Tongue (tissue), 2 donors: ENCODE results near the gene GAB4. TPM values are rescaled to one million over a fixed set of nuclear protein-coding genes. Genes with fewer than 3 reads are reported as not detected.
"Not testable (repeated sequence)": the region's sequence is repeated elsewhere in the genome, so short reads cannot be mapped to it uniquely, and the experiment has no call there.

Experiments used
- DNase-seq: peaks from one replicate; pipeline ENCODE4 v3.0.0-alpha.2; 2015
- total RNA-seq: library from RNA; depleted of rRNA; stranded (reverse); fragments of >200 nt; gene quantifications from one replicate; pipeline ENCODE4 v1.2.3, GENCODE V29; 2014

Gene GAB4
- not detected for total RNA-seq

GRCh38 chr22:17007852-17008731, at the start of gene GAB4:
Gene GAB4, minus strand, starts transcription at chr22:17008222. Its CDS starts 108 bp downstream, at chr22:17008114.
- DNase-seq: no peak

GRCh38 chr22:17056807-17057206, 48.8 kb upstream of the GAB4 start:
- DNase-seq: no peak

GRCh38 chr22:17056058-17056457, 48.0 kb upstream of the GAB4 start:
- no peak for DNase-seq

- DNase-seq: no peak
These were observed 39.6 kb upstream of the GAB4 start for GRCh38 chr22:17047656-17048055.

- DNase-seq: no peak
These were observed 38.7 kb upstream of the GAB4 start for GRCh38 chr22:17046566-17047348.

- DNase-seq: no peak
These were observed 35.5 kb upstream of the GAB4 start for GRCh38 chr22:17043521-17043920.

GRCh38 chr22:17036842-17037711, 29.1 kb upstream of the GAB4 start:
- DNase-seq: not testable (repeated sequence)

- DNase-seq: not testable (repeated sequence)
These were observed 28.2 kb upstream of the GAB4 start for GRCh38 chr22:17035976-17036841.

GRCh38 chr22:17035246-17035645, 27.2 kb upstream of the GAB4 start:
- no peak for DNase-seq

- DNase-seq: not testable (repeated sequence)
These were observed 26.5 kb upstream of the GAB4 start for GRCh38 chr22:17034532-17034931.

GRCh38 chr22:17032277-17032676, 24.3 kb upstream of the GAB4 start:
- not testable (repeated sequence) for DNase-seq

GRCh38 chr22:17024380-17024779, 16.4 kb upstream of the GAB4 start:
- not testable (repeated sequence) for DNase-seq

- not testable (repeated sequence) for DNase-seq
These were observed 7.5 kb upstream of the GAB4 start for GRCh38 chr22:17015552-17015951.

GRCh38 chr22:17014101-17014440, 6.0 kb upstream of the GAB4 start:
- not testable (repeated sequence) for DNase-seq

GRCh38 chr22:17013396-17014100, 5.5 kb upstream of the GAB4 start:
- no peak for DNase-seq

- no peak for DNase-seq
These were observed 4.2 kb upstream of the GAB4 start for GRCh38 chr22:17012267-17012666.

- no peak for DNase-seq
These were observed 1.7 kb upstream of the GAB4 start for GRCh38 chr22:17009640-17010291.

- no peak for DNase-seq
These were observed 765 bp downstream of the GAB4 start for GRCh38 chr22:17007257-17007656.

GRCh38 chr22:16989915-16990314, 18.1 kb downstream of the GAB4 start:
- no peak for DNase-seq

- no peak for DNase-seq
These were observed 19.8 kb downstream of the GAB4 start for GRCh38 chr22:16988257-16988656.
